AG04449 (cell line): ENCODE results near the gene PRELID3B.

Source experiments
- CTCF ChIA-PET: fragments of 350-600 bp; formaldehyde crosslinking; extraction: SDS; loops from one replicate; lab custom pipeline; 2021; ENCODE audit warnings: antibody characterized with exemption; lab: Yijun Ruan, JAX
- POLR2A ChIA-PET: fragments of 400-600, 350-600 bp; formaldehyde crosslinking; extraction: SDS; loops from one replicate; lab custom pipeline; 2020; ENCODE audit warnings: antibody characterized with exemption, inconsistent platforms; lab: Yijun Ruan, JAX
- DNase-seq: peaks from one replicate; pipeline ENCODE4 v3.0.0-alpha.2; 2010; ENCODE audit warnings: low read depth, low spot score
- H3K4me3 ChIP-seq: 2 replicates; pipeline ENCODE4 v1.5.1; 2011; ENCODE audit warnings: low read depth, mild to moderate bottlenecking, control low read depth, low read length
- CTCF ChIP-seq: IDR thresholded peaks from one replicate; pipeline ENCODE4 v1.5.1; 2011; ENCODE audit warnings: mild to moderate bottlenecking, moderate library complexity, low read length, control low read depth, inconsistent platforms; ENCODE audit not compliant: insufficient read depth; ENCODE audit errors: missing control alignments

Gene PRELID3B

GRCh38 chr20:59073582-59073981 is 31.0 kb upstream of the PRELID3B start:
- no peak for DNase-seq
- CTCF ChIA-PET, result no interaction called here
- POLR2A ChIA-PET, result interaction anchor here (1.4 kb wide), 1 partner anchor 41 kb away, joined by 4 read pairs; the partner anchor contains the start of gene ATP5F1E
- H3K4me3 ChIP-seq, result no peak overlapping the region
- TF ChIP-seq CTCF, result no peak

- no peak overlapping the region for H3K4me3 ChIP-seq
- no peak for DNase-seq
- TF ChIP-seq CTCF, result no peak
- ChIA-PET POLR2A (no interaction called here), CTCF (interaction anchor here (1.3 to 1.5 kb wide), 4 partner anchors 10 to 17 kb away, joined by 3 to 4 read pairs (median 4); no protein-coding TSS in a partner anchor)
Measured at GRCh38 chr20:59071216-59071615, 28.6 kb upstream of the PRELID3B start.

DNA sequence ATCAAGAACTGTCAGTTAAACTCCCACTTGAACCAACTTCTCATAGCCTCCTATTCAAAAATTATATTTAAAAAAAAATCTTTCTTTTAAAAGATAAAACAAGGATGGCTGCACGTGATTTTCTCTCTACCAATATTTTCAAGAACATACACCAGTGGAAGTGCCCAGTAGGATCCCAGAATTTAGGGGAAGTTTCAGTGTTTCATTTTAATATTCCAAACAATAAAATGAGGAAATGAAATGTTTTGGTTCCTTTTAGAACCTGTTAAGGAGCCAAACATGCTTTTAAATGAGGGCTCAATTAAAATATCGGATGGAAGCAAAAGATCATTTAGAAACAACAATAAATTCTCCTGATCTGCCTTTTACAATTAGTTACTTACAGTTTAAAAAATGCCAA is 26.4 kb upstream of the PRELID3B start:
- TF ChIP-seq CTCF, result no peak

DNA sequence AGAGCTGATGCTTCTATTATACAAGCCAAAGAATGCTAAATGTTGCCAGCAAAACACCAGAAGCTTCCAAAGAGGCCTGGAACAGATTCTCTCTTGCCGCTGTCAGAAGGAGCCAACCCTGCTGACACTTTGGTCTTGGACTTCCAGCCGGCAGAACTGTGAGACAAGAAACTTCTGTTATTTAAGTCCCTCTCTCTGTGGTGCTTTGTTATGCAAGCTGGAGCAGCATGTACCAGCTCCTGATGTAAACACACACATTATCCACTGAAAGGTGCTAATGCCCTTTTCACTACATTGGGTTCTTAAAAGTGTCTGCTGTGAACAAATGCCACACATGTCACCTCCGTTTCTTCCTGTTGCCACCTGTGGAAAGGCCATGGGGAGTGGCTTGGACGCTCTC is 25.9 kb upstream of the PRELID3B start:
- no peak for TF ChIP-seq CTCF
- no peak overlapping the region for H3K4me3 ChIP-seq
- CTCF ChIA-PET, result no interaction called here
- DNase-seq, result no peak
- POLR2A ChIA-PET, result no interaction called here

More for the DNA sequence above, 26.4 kb upstream of the PRELID3B start:
- DNase-seq, result no peak
- POLR2A ChIA-PET, result no interaction called here
- H3K4me3 ChIP-seq, result no peak overlapping the region
- CTCF ChIA-PET, result no interaction called here

DNA sequence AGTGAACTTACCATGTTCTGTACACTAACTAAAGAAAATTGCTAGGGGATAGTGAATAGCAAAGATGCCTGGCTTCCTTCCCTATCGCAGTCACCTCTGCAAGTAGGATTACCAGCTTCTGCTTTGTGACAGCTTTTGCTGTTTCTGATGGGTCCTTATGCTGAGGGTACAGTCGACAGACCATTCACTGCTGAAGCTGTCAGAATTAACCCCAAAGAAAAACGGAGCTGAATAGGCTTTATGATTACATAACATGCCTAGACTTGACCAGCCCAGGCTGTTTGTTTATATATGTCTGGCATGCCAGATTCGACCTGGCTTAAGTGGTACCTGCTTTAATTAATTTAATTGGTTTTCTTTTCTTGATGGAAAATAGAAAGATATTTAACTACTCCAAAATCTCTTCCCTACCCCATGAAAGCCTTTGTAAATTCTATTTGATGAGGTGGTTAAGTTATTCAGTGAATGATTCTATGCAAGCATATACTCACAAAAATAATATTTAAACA is 21.7 kb upstream of the PRELID3B start:
- CTCF ChIA-PET, result interaction anchor here (1.0 to 3.0 kb wide), 4 partner anchors 13 to 158 kb away, joined by 3 to 9 read pairs (median 4); partner anchors contain the start of gene PRELID3B
- DNase-seq, result no peak
- TF ChIP-seq CTCF, result no peak
- POLR2A ChIA-PET, result no interaction called here
- no peak overlapping the region for H3K4me3 ChIP-seq

DNA sequence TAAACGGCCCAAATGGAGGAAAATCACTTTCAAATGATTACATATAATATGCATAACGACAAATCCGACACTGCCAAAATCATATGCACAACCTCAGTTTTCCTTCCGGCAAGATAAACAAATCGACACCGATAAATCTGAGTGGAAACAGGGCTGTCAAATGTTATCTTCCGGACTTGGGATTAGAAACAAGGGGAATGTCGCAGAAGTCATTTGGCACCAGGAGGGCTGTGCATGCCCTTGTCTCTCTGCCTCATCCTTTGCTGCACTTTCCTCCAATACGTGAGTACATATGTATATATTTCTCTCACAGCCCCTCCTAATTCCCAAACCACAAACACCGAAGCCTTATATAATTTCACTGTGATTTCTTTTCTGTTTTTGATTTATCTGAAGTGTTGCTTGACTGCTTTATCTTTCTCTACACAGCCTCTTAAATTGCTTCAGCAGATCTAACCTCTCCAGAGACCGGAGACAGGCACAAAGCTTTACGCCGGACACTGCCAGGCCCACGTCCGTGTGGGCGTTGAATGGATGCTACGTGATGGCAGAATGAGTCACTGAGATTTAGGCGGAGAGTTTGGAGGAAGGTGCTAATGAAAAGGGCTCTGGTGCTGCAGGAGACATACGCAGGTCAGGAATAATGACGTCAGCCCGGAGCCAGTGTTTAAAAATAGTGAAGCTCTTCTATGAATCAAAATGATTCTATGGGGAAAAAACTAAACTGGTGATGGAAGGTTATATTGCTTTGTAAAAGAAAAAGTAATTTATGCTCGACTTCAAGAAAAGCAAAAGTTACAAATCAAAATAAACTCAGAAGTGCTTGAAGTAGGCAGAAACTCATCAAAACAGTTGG is 21.0 kb upstream of the PRELID3B start:
- no peak for DNase-seq
- POLR2A ChIA-PET, result no interaction called here
- no peak overlapping the region for H3K4me3 ChIP-seq
- no peak for TF ChIP-seq CTCF
- CTCF ChIA-PET, result interaction anchor here (1.0 to 3.0 kb wide), 3 partner anchors 20 to 159 kb away, joined by 3 to 9 read pairs (median 4); partner anchors contain the start of gene PRELID3B
